Mesothelial cell of epicardium (in vitro differentiated cells): Measurements from ENCODE around the gene PURA. TPM values are rescaled to one million over a fixed set of nuclear protein-coding genes. Genes with fewer than 3 reads are reported as not detected.

Experiments used
- DNase-seq, 2 experiments: peaks; one replicate each; pipeline ENCODE4 v3.0.0; 2021; ENCODE audit warnings: low spot score in 2 of 2; ENCODE audit not compliant: unreplicated experiment in 2 of 2
- H3K27ac Mint-ChIP-seq: 2 replicates; pipeline ENCODE4 v1.8.0; 2021; ENCODE audit warnings: mixed read lengths
- H3K27me3 Mint-ChIP-seq: 2 replicates; pipeline ENCODE4 v1.8.0; 2021; ENCODE audit warnings: low read depth, mixed read lengths
- H3K36me3 Mint-ChIP-seq: 2 replicates; pipeline ENCODE4 v1.8.0; 2021; ENCODE audit warnings: mixed read lengths
- H3K4me1 Mint-ChIP-seq: 2 replicates; pipeline ENCODE4 v1.8.0; 2021; ENCODE audit warnings: mixed read lengths
- H3K4me3 Mint-ChIP-seq: 2 replicates; pipeline ENCODE4 v1.8.0; 2021; ENCODE audit warnings: mild to moderate bottlenecking, moderate library complexity, mixed read lengths
- H3K9me3 Mint-ChIP-seq: 2 replicates; pipeline ENCODE4 v1.8.0; 2021; ENCODE audit warnings: mixed read lengths
- total RNA-seq: library from RNA; stranded (reverse); gene quantifications from 3 replicates; pipeline ENCODE4 v1.2.1, GENCODE V29; 2021
- TF ChIP-seq, protein P1 (sequence below): fragments of 200-600 bp; sonication (generic); IDR thresholded peaks from one replicate; pipeline ENCODE4 v1.5.0; 2021; ENCODE audit warnings: antibody characterized with exemption; ENCODE audit not compliant: unreplicated experiment

PURA gene
- total RNA-seq, 1 donor from 2014 or later: 8.3 TPM

DNA sequence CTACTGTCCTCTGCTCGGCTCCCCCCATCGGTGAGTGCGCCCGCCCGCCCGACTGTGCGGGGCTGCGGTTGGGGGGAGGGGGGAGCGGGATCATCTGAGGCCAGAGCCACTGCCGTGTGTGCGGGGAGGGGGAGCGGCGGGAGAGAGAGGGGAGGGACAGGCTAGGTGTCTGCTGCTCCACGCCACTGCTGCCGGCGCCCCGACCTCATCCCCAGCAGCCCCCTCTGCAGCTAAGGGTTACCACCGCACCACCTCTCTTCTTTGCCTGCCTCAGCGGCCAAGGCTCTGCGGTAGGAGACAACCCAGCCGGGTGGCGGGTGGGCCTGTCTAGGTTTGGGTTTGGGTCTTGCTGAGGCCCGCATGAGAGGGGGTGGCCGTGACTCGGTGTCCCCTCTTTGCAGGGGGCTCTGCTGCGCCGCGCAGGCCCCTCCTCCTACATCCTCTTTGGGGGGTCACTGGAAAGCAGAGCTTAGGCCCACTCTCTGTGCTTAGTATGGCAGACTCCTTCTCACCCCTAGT is 670 bp upstream of the PURA start:
- no peaks in the 10 kb centered on the region for H3K36me3 Mint-ChIP-seq
- peak overlapping the region; percentile 79 for H3K4me3 Mint-ChIP-seq
- peak in 1 of 2 experiments; percentile 43 for DNase-seq
- H3K27me3 Mint-ChIP-seq: peaks cover 54% of the 10 kb centered on the region
- H3K9me3 Mint-ChIP-seq: no peaks in the 10 kb centered on the region
- peaks cover 53% of the 10 kb centered on the region for H3K4me1 Mint-ChIP-seq
- peak overlapping the region; percentile 64 for H3K27ac Mint-ChIP-seq
- TF ChIP-seq, protein P1, sequence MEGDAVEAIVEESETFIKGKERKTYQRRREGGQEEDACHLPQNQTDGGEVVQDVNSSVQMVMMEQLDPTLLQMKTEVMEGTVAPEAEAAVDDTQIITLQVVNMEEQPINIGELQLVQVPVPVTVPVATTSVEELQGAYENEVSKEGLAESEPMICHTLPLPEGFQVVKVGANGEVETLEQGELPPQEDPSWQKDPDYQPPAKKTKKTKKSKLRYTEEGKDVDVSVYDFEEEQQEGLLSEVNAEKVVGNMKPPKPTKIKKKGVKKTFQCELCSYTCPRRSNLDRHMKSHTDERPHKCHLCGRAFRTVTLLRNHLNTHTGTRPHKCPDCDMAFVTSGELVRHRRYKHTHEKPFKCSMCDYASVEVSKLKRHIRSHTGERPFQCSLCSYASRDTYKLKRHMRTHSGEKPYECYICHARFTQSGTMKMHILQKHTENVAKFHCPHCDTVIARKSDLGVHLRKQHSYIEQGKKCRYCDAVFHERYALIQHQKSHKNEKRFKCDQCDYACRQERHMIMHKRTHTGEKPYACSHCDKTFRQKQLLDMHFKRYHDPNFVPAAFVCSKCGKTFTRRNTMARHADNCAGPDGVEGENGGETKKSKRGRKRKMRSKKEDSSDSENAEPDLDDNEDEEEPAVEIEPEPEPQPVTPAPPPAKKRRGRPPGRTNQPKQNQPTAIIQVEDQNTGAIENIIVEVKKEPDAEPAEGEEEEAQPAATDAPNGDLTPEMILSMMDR: no peak

DNA sequence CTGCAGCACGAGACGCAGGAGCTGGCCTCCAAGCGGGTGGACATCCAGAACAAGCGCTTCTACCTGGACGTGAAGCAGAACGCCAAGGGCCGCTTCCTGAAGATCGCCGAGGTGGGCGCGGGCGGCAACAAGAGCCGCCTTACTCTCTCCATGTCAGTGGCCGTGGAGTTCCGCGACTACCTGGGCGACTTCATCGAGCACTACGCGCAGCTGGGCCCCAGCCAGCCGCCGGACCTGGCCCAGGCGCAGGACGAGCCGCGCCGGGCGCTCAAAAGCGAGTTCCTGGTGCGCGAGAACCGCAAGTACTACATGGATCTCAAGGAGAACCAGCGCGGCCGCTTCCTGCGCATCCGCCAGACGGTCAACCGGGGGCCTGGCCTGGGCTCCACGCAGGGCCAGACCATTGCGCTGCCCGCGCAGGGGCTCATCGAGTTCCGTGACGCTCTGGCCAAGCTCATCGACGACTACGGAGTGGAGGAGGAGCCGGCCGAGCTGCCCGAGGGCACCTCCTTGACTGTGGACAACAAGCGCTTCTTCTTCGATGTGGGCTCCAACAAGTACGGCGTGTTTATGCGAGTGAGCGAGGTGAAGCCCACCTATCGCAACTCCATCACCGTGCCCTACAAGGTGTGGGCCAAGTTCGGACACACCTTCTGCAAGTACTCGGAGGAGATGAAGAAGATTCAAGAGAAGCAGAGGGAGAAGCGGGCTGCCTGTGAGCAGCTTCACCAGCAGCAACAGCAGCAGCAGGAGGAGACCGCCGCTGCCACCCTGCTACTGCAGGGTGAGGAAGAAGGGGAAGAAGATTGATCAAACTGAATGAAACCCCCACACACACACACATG is 654 bp downstream of the PURA start:
- H3K36me3 Mint-ChIP-seq: no peaks in the 10 kb centered on the region
- no peaks in the 10 kb centered on the region for H3K9me3 Mint-ChIP-seq
- peak; percentile 35 to 68 for DNase-seq
- TF ChIP-seq, protein P1: no peak
- H3K27ac Mint-ChIP-seq: peak overlapping the region; percentile 77
- peak overlapping the region; percentile 79 for H3K4me3 Mint-ChIP-seq
- peaks cover 41% of the 10 kb centered on the region for H3K27me3 Mint-ChIP-seq
- H3K4me1 Mint-ChIP-seq: peaks cover 47% of the 10 kb centered on the region

DNA sequence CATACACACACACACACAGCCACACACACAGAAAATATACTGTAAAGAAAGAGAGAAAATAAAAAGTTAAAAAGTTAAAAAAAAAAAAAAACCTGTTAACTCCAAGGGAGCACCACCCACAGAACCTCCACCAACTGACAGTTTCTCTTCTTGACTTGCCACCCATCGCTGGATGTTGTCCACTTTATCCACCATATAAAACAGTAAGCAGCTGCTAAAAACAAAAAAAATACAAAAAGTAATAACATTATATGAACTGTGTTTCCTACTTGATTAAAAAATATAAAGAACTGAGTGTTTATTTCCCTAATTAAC is 1.2 kb downstream of the PURA start:
- TF ChIP-seq, protein P1: no peak
- Mint-ChIP-seq H3K9me3 (no peaks in the 10 kb centered on the region), H3K4me3 (peak overlapping the region; percentile 79), H3K27ac (peak overlapping the region; percentile 77), H3K4me1 (peaks cover 47% of the 10 kb centered on the region), H3K27me3 (peaks cover 35% of the 10 kb centered on the region), H3K36me3 (no peaks in the 10 kb centered on the region)
- DNase-seq: no peak

DNA sequence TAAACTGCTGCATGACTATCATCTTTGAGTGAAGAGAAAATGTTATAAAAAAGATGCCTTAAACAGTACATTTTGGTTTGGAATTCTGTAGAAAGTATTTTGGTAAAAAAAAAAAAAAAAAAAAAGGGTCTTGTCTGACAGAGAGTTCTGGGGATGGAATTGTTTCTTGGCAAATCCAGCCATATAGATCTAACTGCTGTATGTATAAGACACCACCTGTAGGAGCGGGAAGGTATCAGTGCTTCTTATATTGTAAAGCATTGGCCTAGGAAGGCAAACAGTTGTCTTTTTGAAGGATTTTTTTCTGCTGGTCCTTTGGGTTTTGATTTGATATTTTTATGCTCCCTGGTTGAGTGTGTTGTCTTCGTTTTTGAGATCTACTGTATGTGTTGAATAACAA is 2.8 kb downstream of the PURA start:
- Mint-ChIP-seq H3K27ac (no peak overlapping the region), H3K4me3 (no peak overlapping the region), H3K4me1 (peaks cover 47% of the 10 kb centered on the region), H3K27me3 (peaks cover 28% of the 10 kb centered on the region), H3K9me3 (no peaks in the 10 kb centered on the region), H3K36me3 (no peaks in the 10 kb centered on the region)
- no peak for DNase-seq
- TF ChIP-seq, protein P1: no peak

DNA sequence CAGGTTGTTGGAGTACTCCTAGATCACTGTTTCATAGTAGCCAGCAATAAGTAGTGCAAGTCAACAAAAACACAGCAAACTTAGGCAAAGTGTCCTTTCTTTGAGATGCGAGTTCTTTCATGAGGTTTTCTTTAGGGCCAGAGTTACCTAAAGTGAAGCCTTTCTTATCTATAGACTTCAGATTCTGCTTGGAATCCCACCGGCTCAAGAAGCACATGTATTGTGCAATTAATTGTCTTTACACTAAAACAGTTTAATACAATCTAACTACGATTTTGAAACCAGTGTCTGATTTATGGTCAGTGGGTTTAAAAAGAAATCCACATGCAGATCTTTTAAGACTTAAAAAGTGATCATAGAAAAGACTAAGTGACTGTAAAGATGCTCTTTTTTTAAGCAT is 3.6 kb downstream of the PURA start:
- Mint-ChIP-seq H3K36me3 (no peaks in the 10 kb centered on the region), H3K9me3 (no peaks in the 10 kb centered on the region), H3K27ac (no peak overlapping the region), H3K4me3 (no peak overlapping the region), H3K27me3 (peaks cover 23% of the 10 kb centered on the region), H3K4me1 (peaks cover 47% of the 10 kb centered on the region)
- TF ChIP-seq, protein P1: no peak
- no peak for DNase-seq
